Neural progenitor cell (in vitro differentiated cells): ENCODE data around the gene GLCCI1.

Experiments
- CTCF ChIP-seq: fragments of 200-600 bp; sonication (generic); IDR thresholded peaks from 2 replicates; pipeline ENCODE4 v1.5.1; 2017; ENCODE audit warnings: antibody characterized with exemption, mild to moderate bottlenecking
- EZH2 ChIP-seq: fragments of 200-600 bp; sonication (generic); IDR thresholded peaks from 2 replicates; pipeline ENCODE4 v1.6.1; 2017; ENCODE audit warnings: antibody characterized with exemption, mild to moderate bottlenecking, moderate library complexity

- TF ChIP-seq CTCF: no peak
- TF ChIP-seq EZH2: no peak
These were observed 3.9 kb upstream of the GLCCI1 start for GRCh38 chr7:7964691-7965090.
